Prostate gland (tissue), 2 donors: ENCODE results near the gene PHLDA3. TPM values are rescaled to one million over a fixed set of nuclear protein-coding genes. Genes with fewer than 3 reads are reported as not detected.

Experiments
- DNase-seq: peaks from one replicate; pipeline ENCODE4 v3.0.0-alpha.2; 2019; ENCODE audit warnings: low spot score
- H3K27ac ChIP-seq, 2 donors: fragments of 200-600 bp; sonication (generic); 2 replicates each; pipeline ENCODE4 v1.5.1; 2017 to 2019
- H3K27me3 ChIP-seq: fragments of 200-600 bp; sonication (generic); replicated peaks from 2 replicates; pipeline ENCODE4 v1.5.1; 2019; ENCODE audit not compliant: insufficient read depth
- H3K36me3 ChIP-seq, 2 donors: fragments of 200-600 bp; sonication (generic); 1 replicate in 1 of 2; 2 replicates in 1 of 2; pipeline versions ENCODE4 v1.5.1 to v1.8.1; 2017 to 2019
- H3K4me1 ChIP-seq: fragments of 200-600 bp; sonication (generic); replicated peaks from 2 replicates; pipeline ENCODE4 v1.5.1; 2019
- H3K4me3 ChIP-seq, 2 donors: fragments of 200-600 bp; sonication (generic); 2 replicates each; pipeline ENCODE4 v1.5.1; 2017 to 2019
- H3K9me3 ChIP-seq: fragments of 200-600 bp; sonication (generic); 2 replicates; pipeline ENCODE4 v1.5.1; 2017
- POLR2A ChIP-seq: fragments of 450-650 bp; IDR thresholded peaks from one replicate; pipeline ENCODE4 v1.6.1; 2016; ENCODE audit warnings: antibody characterized with exemption, mild to moderate bottlenecking
- POLR2AphosphoS5 ChIP-seq: sonication (generic); formaldehyde crosslinking; IDR thresholded peaks from one replicate; pipeline ENCODE4 v1.6.1; 2017; ENCODE audit warnings: antibody characterized with exemption
- WGBS: methylation state at CpG from one replicate; pipeline ENCODE4 v1.1.5; 2018; 5-methylcytosine and 5-hydroxymethylcytosine counted together
- intact Hi-C: fragments of 100-400 bp; cut with DNase I; formaldehyde crosslinking; loops from one replicate; pipeline ENCODE4 v1.14.2; 2022
- total RNA-seq, 2 donors: library from RNA; depleted of rRNA; stranded (reverse); fragments of >200 nt; gene quantifications; one replicate each; pipeline ENCODE4 v1.1.0, GENCODE V29; 2016
- TF ChIP-seq, protein P1 (sequence below), 4 experiments: fragments of 200-600 bp in 2 of 4; fragments of 450-650 bp in 2 of 4; sonication (generic) in 2 of 4; IDR thresholded peaks; 1 replicate in 3 of 4; 2 replicates in 1 of 4; pipeline ENCODE4 v1.5.1; 2016 to 2019; ENCODE audit warnings: antibody characterized with exemption in 4 of 4, mild to moderate bottlenecking in 2 of 4, moderate library complexity in 2 of 4

The PHLDA3 gene
- total RNA-seq, 2 donors from 2014 or later, result 49.7 to 73.9 TPM

DNA sequence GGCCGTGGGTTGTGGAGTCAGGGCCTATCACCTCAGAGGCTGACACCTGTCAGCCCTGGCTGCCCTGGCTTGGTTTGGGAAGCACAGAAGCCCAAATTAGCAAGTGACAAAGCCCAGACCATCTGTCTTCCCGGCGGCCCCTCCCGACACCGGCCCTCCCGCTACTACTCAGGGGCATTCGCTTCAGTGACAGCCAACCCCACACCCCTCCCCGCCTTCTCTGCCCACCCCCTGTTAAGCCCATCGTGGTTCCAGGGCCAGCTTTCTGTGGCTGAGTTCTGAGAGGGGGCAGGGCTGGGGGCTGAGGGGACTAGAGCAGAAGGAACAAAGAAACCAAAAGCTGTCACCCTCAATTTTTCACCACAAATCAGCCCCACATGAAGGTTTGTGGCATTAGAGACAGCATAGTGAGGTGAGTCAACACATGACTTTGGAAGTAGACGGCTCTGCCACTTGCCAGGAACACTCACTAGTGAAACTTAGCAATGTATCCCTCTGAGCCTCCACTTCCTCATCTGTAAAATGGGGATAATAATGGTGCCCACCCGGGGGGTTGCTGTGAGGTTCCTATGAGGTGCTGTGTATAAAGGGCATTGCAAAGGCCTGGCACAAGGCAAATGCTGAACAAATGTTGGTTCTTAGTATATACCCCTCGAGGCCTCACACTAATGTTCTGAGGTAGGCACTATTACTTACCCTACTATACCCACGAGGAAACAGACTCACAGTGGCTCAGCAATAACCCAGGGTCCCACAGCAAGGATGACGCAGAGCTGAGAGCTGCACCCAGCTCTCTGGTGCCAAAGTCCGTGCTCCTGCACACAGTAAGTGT lies 42.3 kb downstream of the PHLDA3 start:
- Histone ChIP-seq H3K27ac (no peak overlapping the region), H3K36me3 (no peaks in the 10 kb centered on the region), H3K4me1 (no peaks in the 10 kb centered on the region), H3K4me3 (no peak overlapping the region), H3K27me3 (no peaks in the 10 kb centered on the region), H3K9me3 (no peaks in the 10 kb centered on the region)
- no peak for DNase-seq
- no peak for TF ChIP-seq POLR2AphosphoS5
- TF ChIP-seq, protein P1, sequence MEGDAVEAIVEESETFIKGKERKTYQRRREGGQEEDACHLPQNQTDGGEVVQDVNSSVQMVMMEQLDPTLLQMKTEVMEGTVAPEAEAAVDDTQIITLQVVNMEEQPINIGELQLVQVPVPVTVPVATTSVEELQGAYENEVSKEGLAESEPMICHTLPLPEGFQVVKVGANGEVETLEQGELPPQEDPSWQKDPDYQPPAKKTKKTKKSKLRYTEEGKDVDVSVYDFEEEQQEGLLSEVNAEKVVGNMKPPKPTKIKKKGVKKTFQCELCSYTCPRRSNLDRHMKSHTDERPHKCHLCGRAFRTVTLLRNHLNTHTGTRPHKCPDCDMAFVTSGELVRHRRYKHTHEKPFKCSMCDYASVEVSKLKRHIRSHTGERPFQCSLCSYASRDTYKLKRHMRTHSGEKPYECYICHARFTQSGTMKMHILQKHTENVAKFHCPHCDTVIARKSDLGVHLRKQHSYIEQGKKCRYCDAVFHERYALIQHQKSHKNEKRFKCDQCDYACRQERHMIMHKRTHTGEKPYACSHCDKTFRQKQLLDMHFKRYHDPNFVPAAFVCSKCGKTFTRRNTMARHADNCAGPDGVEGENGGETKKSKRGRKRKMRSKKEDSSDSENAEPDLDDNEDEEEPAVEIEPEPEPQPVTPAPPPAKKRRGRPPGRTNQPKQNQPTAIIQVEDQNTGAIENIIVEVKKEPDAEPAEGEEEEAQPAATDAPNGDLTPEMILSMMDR (IDR thresholded peaks at IDR 0.05), result no peak
- TF ChIP-seq POLR2A, result no peak
- intact Hi-C loops, result no loop called here
- 79% methylated on average over 15 of the region's 15 CpGs for WGBS

GRCh38 chr1:201424146-201424545 lies 44.8 kb downstream of the PHLDA3 start:
- Histone ChIP-seq H3K27me3 (no peaks in the 10 kb centered on the region), H3K27ac (no peak overlapping the region), H3K36me3 (no peaks in the 10 kb centered on the region), H3K4me3 (no peak overlapping the region), H3K4me1 (no peaks in the 10 kb centered on the region), H3K9me3 (no peaks in the 10 kb centered on the region)
- TF ChIP-seq, protein P1 (IDR thresholded peaks at IDR 0.05), result no peak
- TF ChIP-seq POLR2AphosphoS5 (no peak), POLR2A (no peak)
- no peak for DNase-seq
- WGBS, result 100% methylated on average over 2 of the region's 2 CpGs
- intact Hi-C loops, result no loop called here

DNA sequence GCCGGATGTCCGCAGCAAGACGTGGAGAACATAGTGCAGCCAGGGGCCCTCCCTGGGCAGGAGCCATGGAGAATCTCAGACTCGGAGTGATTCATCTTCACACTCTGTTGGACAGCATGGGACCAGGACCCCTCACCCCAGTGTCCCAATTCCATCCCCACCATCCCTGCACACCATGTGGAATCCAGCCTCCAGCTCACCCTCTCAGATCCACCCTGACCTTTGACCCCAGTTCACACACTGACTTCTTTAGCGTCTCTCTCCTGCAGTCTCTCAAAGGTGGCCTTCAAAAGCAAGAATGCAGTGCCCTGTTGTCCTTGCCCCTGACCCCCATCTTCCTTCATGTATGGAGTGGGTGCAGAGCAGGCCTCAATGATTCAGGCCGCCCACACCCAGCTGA lies 45.3 kb downstream of the PHLDA3 start:
- no peak overlapping the region for H3K27ac ChIP-seq
- no peaks in the 10 kb centered on the region for H3K9me3 ChIP-seq
- no peak overlapping the region for H3K4me3 ChIP-seq
- intact Hi-C loops, result no loop called here
- WGBS, result 65% methylated on average over 6 of the region's 6 CpGs
- no peaks in the 10 kb centered on the region for H3K4me1 ChIP-seq
- H3K36me3 ChIP-seq, result no peaks in the 10 kb centered on the region
- DNase-seq, result no peak
- no peaks in the 10 kb centered on the region for H3K27me3 ChIP-seq
- TF ChIP-seq POLR2AphosphoS5 (no peak), POLR2A (no peak)
- TF ChIP-seq, protein P1 (IDR thresholded peaks at IDR 0.05), result no peak

- no peaks in the 10 kb centered on the region for H3K27me3 ChIP-seq
- no peak overlapping the region for H3K27ac ChIP-seq
- TF ChIP-seq, protein P1 (IDR thresholded peaks at IDR 0.05), result no peak
- TF ChIP-seq POLR2A, result no peak
- TF ChIP-seq POLR2AphosphoS5, result no peak
- no peak overlapping the region for H3K4me3 ChIP-seq
- no peaks in the 10 kb centered on the region for H3K9me3 ChIP-seq
- H3K4me1 ChIP-seq, result no peaks in the 10 kb centered on the region
- intact Hi-C loops, result no loop called here
- no peaks in the 10 kb centered on the region for H3K36me3 ChIP-seq
- DNase-seq, result no peak
- 84% methylated on average over 6 of the region's 6 CpGs for WGBS
Observed at GRCh38 chr1:201422436-201423030, 46.5 kb downstream of the PHLDA3 start.

DNA sequence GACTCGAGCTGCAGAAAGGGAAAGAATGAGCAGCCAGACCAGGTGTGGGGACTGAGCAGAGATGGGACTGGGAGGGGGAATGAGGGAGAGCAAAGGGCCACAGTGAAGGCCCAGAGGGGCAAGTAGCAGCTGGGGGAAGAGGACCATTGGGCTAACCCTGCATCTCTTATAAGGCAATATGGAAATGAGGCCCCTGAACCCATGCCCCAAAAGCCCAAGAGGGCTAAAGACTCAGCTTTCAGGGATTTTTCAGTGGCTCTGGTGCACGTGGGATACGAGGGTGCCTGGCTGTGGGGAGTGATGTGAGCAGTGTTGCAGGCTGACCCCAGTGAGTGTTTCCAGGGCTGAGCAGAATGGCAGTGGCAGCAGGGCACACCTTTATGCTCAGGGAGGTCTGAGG lies 47.0 kb downstream of the PHLDA3 start:
- 64% methylated on average over 3 of the region's 3 CpGs for WGBS
- no peaks in the 10 kb centered on the region for H3K36me3 ChIP-seq
- H3K4me3 ChIP-seq, result no peak overlapping the region
- no peak for TF ChIP-seq POLR2AphosphoS5
- TF ChIP-seq, protein P1 (IDR thresholded peaks at IDR 0.05), result no peak
- no peak for TF ChIP-seq POLR2A
- H3K4me1 ChIP-seq, result no peaks in the 10 kb centered on the region
- no peaks in the 10 kb centered on the region for H3K27me3 ChIP-seq
- no peak overlapping the region for H3K27ac ChIP-seq
- H3K9me3 ChIP-seq, result no peaks in the 10 kb centered on the region
- DNase-seq, result no peak
- intact Hi-C loops, result no loop called here
